Smooth muscle cell (in vitro differentiated cells): ENCODE data around the gene MESP2. TPM values are rescaled to one million over a fixed set of nuclear protein-coding genes. Genes with fewer than 3 reads are reported as not detected.

Source experiments
- DNase-seq: peaks from one replicate; lab custom pipeline; 2025; ENCODE audit not compliant: unreplicated experiment; lab: John Stamatoyannopoulos, UW
- H2AFZ ChIP-seq: fragments of 200-600 bp; sonication (generic); 2 replicates; pipeline ENCODE4 v1.6.0; 2016; ENCODE audit warnings: antibody characterized with exemption, low read depth, mild to moderate bottlenecking
- H3F3A ChIP-seq: fragments of 200-600 bp; sonication (generic); 2 replicates; pipeline ENCODE4 v1.6.0; 2017; ENCODE audit warnings: antibody characterized with exemption, low read depth
- H3K27ac ChIP-seq: fragments of 200-600 bp; sonication (generic); 2 replicates; pipeline ENCODE4 v1.5.1; 2016; ENCODE audit warnings: low read depth, mild to moderate bottlenecking
- H3K27me3 ChIP-seq: fragments of 200-600 bp; sonication (generic); 2 replicates; pipeline ENCODE4 v1.6.1; 2016; ENCODE audit warnings: low read depth, mild to moderate bottlenecking
- H3K36me3 ChIP-seq: fragments of 200-600 bp; sonication (generic); 2 replicates; pipeline ENCODE4 v1.5.1; 2016; ENCODE audit warnings: low read depth
- H3K4me1 ChIP-seq: fragments of 200-600 bp; sonication (generic); 2 replicates; pipeline ENCODE4 v1.5.1; 2016; ENCODE audit warnings: low read depth
- H3K4me2 ChIP-seq: fragments of 200-600 bp; sonication (generic); 2 replicates; pipeline ENCODE4 v1.6.0; 2016; ENCODE audit warnings: mild to moderate bottlenecking
- H3K4me3 ChIP-seq: fragments of 200-600 bp; sonication (generic); 2 replicates; pipeline ENCODE4 v1.5.1; 2016; ENCODE audit warnings: mild to moderate bottlenecking
- H3K79me2 ChIP-seq: fragments of 200-600 bp; sonication (generic); 2 replicates; pipeline ENCODE4 v1.6.0; 2016; ENCODE audit warnings: low read depth, mild to moderate bottlenecking
- H3K9ac ChIP-seq: fragments of 200-600 bp; sonication (generic); 2 replicates; pipeline ENCODE4 v1.6.0; 2016; ENCODE audit warnings: low read depth
- H3K9me3 ChIP-seq: fragments of 200-600 bp; sonication (generic); replicated peaks from 2 replicates; pipeline ENCODE4 v1.5.1; 2016; ENCODE audit warnings: low read depth
- H4K20me1 ChIP-seq: fragments of 200-600 bp; sonication (generic); 2 replicates; pipeline ENCODE4 v1.6.0; 2016; ENCODE audit warnings: low read depth
- CTCF ChIP-seq: fragments of 200-600 bp; sonication (generic); IDR thresholded peaks from 2 replicates; pipeline ENCODE4 v1.5.1; 2017; ENCODE audit warnings: borderline replicate concordance, mild to moderate bottlenecking, antibody characterized with exemption; ENCODE audit not compliant: insufficient read depth, poor library complexity, severe bottlenecking
- WGBS: methylation state at CpG from one replicate; pipeline ENCODE4 v1.1.7; 2016; ENCODE audit warnings: low lambda C conversion rate; 5-methylcytosine and 5-hydroxymethylcytosine counted together
- polyA plus RNA-seq: library from polyadenylated mRNA; unstranded; fragments of >200 nt; fragmentation: Nextera tagmentation; extraction: Ambion mirVana; gene quantifications from 2 replicates; pipeline ENCODE4 v1.2.1, GENCODE V29; 2016
- total RNA-seq: library from RNA; depleted of rRNA; stranded (reverse); fragments of >200 nt; gene quantifications from 2 replicates; pipeline ENCODE4 v1.2.3, GENCODE V29; 2014

Gene MESP2
- total and polyA plus RNA-seq, 2 experiments from 2014 or later = 0.09 TPM; not detected in 1

- H3K27me3 ChIP-seq = peaks cover 16% of the 10 kb centered on the region
- H3K9ac ChIP-seq = no peak overlapping the region
- no peaks in the 10 kb centered on the region for H3K9me3 ChIP-seq
- no peak for TF ChIP-seq CTCF
- DNase-seq = no peak
- no peak overlapping the region for H2AFZ ChIP-seq
- peaks cover 5% of the 10 kb centered on the region for H3K4me1 ChIP-seq
- 90% methylated on average over 7 of the region's 7 CpGs for WGBS
- no peak overlapping the region for H3K4me2 ChIP-seq
- no peak overlapping the region for H3K4me3 ChIP-seq
- no peaks in the 10 kb centered on the region for H3K36me3 ChIP-seq
- no peaks in the 10 kb centered on the region for H3F3A ChIP-seq
- H4K20me1 ChIP-seq = no peaks in the 10 kb centered on the region
- no peaks in the 10 kb centered on the region for H3K79me2 ChIP-seq
- no peak overlapping the region for H3K27ac ChIP-seq
Observed at GRCh38 chr15:89753855-89754254, 22.3 kb upstream of the MESP2 start.

- H3K4me3 ChIP-seq = no peak overlapping the region
- H3K79me2 ChIP-seq = no peaks in the 10 kb centered on the region
- TF ChIP-seq CTCF = no peak
- H2AFZ ChIP-seq = no peak overlapping the region
- no peak for DNase-seq
- no peaks in the 10 kb centered on the region for H3K9me3 ChIP-seq
- no peak overlapping the region for H3K9ac ChIP-seq
- no peak overlapping the region for H3K27ac ChIP-seq
- H3K27me3 ChIP-seq = peaks cover 9% of the 10 kb centered on the region
- no peak overlapping the region for H3K4me2 ChIP-seq
- WGBS = 76% methylated on average over 8 of the region's 8 CpGs
- H3F3A ChIP-seq = no peaks in the 10 kb centered on the region
- H3K36me3 ChIP-seq = no peaks in the 10 kb centered on the region
- H4K20me1 ChIP-seq = no peaks in the 10 kb centered on the region
- peaks cover 5% of the 10 kb centered on the region for H3K4me1 ChIP-seq
Observed at GRCh38 chr15:89754361-89755154, 21.6 kb upstream of the MESP2 start.

- no peaks in the 10 kb centered on the region for H4K20me1 ChIP-seq
- no peak overlapping the region for H2AFZ ChIP-seq
- no peak for TF ChIP-seq CTCF
- no peaks in the 10 kb centered on the region for H3K79me2 ChIP-seq
- peaks cover 5% of the 10 kb centered on the region for H3K4me1 ChIP-seq
- H3F3A ChIP-seq = no peaks in the 10 kb centered on the region
- no peak overlapping the region for H3K9ac ChIP-seq
- H3K36me3 ChIP-seq = no peaks in the 10 kb centered on the region
- no peak for DNase-seq
- H3K4me2 ChIP-seq = no peak overlapping the region
- H3K27me3 ChIP-seq = no peaks in the 10 kb centered on the region
- H3K27ac ChIP-seq = no peak overlapping the region
- H3K9me3 ChIP-seq = no peaks in the 10 kb centered on the region
- 90% methylated on average over 4 of the region's 4 CpGs for WGBS
- no peak overlapping the region for H3K4me3 ChIP-seq
Observed at GRCh38 chr15:89755701-89756100, 20.4 kb upstream of the MESP2 start.

- H3K27ac ChIP-seq = no peak overlapping the region
- H3K36me3 ChIP-seq = no peaks in the 10 kb centered on the region
- no peak for TF ChIP-seq CTCF
- no peaks in the 10 kb centered on the region for H4K20me1 ChIP-seq
- no peaks in the 10 kb centered on the region for H3F3A ChIP-seq
- WGBS = 81% methylated on average over 7 of the region's 7 CpGs
- DNase-seq = no peak
- no peaks in the 10 kb centered on the region for H3K79me2 ChIP-seq
- H2AFZ ChIP-seq = no peak overlapping the region
- no peak overlapping the region for H3K4me2 ChIP-seq
- no peak overlapping the region for H3K9ac ChIP-seq
- H3K4me3 ChIP-seq = no peak overlapping the region
- no peaks in the 10 kb centered on the region for H3K9me3 ChIP-seq
- no peaks in the 10 kb centered on the region for H3K27me3 ChIP-seq
- no peaks in the 10 kb centered on the region for H3K4me1 ChIP-seq
Observed at GRCh38 chr15:89756897-89757296, 19.2 kb upstream of the MESP2 start.
